ENCODE results near the gene VSIG10. TPM values are rescaled to one million over a fixed set of nuclear protein-coding genes. Genes with fewer than 3 reads are reported as not detected.

The VSIG10 gene
- total RNA-seq, 1 donor from 2014 or later: 33.8 TPM

DNA sequence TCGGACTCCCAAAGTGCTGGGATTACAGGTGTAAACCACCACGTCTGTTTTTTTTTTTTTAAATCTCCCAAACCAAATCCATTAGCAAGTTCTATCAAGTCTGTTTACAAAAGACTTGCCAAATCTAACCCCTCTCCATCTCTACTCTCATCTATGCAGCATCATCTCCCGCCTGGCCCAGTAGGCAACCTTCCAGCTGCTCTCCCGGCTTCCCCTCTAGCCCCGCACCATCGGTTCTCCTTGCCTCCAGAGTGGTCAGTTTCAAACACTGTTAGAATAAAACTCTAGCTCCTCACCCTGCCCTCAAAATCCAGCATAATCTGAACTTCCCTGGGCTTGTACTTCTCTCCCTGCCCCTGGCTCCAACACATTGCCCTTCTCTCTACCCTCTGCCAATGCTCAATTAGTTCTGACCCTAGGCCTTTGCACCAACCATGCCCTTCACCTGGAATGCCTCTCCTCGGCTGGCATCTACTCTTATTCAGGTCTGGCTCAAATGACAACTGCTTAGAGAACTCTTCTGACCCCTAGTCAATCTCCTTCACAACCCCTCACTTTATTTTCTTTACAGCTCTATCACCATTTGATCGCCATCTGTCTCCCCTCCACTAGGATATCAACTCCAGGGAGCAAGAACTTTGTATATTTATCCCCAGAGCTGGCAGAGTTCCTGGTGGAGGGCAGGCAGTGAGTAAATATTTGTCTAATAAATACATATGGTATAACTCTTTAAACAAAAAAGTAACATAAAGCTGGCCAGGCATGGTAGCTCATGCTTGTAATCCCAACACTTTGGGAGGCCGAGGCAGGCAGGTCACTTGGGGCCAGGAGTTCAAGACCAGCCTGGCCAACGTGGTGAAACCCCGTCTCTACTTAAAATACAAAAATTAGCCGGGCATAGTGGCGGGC, 47.7 kb downstream of the VSIG10 start:
- no peaks in the 10 kb centered on the region for H3K27me3 Mint-ChIP-seq

DNA sequence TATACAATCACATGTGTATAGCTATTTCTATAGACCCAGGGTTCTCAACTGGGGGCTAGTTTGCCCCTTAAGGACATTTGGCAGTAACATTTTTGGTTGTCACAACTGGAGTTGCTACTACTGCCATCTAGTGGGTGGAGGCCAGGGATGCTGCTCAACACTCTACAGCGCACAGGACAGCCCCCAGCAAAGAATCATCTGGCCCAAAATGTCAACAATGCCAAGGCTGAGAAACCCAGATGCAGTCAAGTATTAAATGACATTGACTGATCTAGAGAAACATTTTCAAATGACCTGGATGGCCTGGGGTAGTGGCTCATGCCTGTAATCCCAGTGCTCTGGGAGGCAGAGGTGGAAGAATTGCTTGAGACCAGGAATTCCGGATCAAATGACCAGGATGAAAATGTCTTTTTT, 48.7 kb downstream of the VSIG10 start:
- no peaks in the 10 kb centered on the region for H3K27me3 Mint-ChIP-seq
- no peaks in the 10 kb centered on the region for H3K9me3 Mint-ChIP-seq (ENCODE audit: low read depth)
- TF ChIP-seq, protein P1, sequence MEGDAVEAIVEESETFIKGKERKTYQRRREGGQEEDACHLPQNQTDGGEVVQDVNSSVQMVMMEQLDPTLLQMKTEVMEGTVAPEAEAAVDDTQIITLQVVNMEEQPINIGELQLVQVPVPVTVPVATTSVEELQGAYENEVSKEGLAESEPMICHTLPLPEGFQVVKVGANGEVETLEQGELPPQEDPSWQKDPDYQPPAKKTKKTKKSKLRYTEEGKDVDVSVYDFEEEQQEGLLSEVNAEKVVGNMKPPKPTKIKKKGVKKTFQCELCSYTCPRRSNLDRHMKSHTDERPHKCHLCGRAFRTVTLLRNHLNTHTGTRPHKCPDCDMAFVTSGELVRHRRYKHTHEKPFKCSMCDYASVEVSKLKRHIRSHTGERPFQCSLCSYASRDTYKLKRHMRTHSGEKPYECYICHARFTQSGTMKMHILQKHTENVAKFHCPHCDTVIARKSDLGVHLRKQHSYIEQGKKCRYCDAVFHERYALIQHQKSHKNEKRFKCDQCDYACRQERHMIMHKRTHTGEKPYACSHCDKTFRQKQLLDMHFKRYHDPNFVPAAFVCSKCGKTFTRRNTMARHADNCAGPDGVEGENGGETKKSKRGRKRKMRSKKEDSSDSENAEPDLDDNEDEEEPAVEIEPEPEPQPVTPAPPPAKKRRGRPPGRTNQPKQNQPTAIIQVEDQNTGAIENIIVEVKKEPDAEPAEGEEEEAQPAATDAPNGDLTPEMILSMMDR (IDR thresholded peaks at IDR 0.05; ENCODE audit: unreplicated experiment): peak; percentile 54
- peaks cover 12% of the 10 kb centered on the region for H3K4me1 Mint-ChIP-seq (ENCODE audit: low read depth)
- no peak for DNase-seq (ENCODE audit: low spot score, unreplicated experiment)
- H3K36me3 Mint-ChIP-seq (ENCODE audit: insufficient read depth): peaks cover 8% of the 10 kb centered on the region
- no peak overlapping the region for H3K4me3 Mint-ChIP-seq (ENCODE audit: low read depth)
- H3K27ac Mint-ChIP-seq: no peak overlapping the region

More for the DNA sequence above, 47.7 kb downstream of the VSIG10 start:
- Mint-ChIP-seq H3K4me3 (ENCODE audit: low read depth) (no peak overlapping the region), H3K27ac (peak overlapping the region; percentile 37), H3K36me3 (ENCODE audit: insufficient read depth) (peaks cover 4% of the 10 kb centered on the region), H3K9me3 (ENCODE audit: low read depth) (no peaks in the 10 kb centered on the region), H3K4me1 (ENCODE audit: low read depth) (peaks cover 13% of the 10 kb centered on the region)
- TF ChIP-seq, protein P1 (IDR thresholded peaks at IDR 0.05; ENCODE audit: unreplicated experiment): no peak
- no peak for DNase-seq (ENCODE audit: low spot score, unreplicated experiment)

DNA sequence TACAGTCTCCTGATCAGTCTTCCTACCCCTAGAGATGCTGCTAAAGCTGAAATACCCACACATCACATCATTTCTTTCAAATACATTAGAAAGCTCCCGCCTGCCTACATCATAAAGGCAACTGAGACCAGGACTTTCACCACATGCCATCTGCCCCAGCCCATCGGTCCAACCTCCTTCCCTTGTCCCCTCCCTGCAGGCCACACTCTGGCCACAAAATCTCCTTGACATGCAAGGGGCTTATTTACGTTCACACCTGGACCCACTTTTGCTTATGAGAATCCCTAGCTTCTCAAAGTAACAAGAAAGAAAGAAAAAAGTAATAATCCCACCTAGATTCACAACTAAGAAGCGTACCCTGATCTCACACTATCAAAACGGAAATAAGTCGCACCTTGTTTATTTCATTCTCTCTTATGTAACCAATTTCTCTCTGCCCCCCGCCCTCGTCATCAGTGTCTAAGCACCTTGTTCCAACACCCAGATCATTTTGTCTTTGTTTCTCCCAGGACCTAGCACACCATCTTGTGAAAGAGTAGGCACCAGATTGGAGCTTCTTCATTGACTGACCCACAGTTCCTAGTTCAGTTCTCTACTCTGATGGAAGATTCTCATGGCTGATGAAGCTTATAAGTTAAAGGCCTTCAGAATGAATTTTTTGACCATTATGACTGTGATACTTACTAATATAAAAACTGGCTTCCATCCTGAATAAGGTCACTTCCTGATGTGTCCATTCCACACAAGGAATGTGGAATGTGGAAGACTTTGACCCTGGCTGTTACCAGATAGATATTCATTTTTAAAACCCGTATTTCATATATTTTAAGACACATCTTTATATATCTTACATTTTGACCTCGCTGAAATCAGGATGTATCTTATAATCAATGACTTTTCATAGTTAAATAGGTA, 50.5 kb downstream of the VSIG10 start:
- Mint-ChIP-seq H3K4me1 (ENCODE audit: low read depth) (peaks cover 3% of the 10 kb centered on the region), H3K27ac (peak overlapping the region; percentile 5), H3K4me3 (ENCODE audit: low read depth) (no peak overlapping the region), H3K9me3 (ENCODE audit: low read depth) (no peaks in the 10 kb centered on the region), H3K27me3 (no peaks in the 10 kb centered on the region), H3K36me3 (ENCODE audit: insufficient read depth) (peaks cover 12% of the 10 kb centered on the region)
- DNase-seq (ENCODE audit: low spot score, unreplicated experiment): no peak
- TF ChIP-seq, protein P1 (IDR thresholded peaks at IDR 0.05; ENCODE audit: unreplicated experiment): no peak

DNA sequence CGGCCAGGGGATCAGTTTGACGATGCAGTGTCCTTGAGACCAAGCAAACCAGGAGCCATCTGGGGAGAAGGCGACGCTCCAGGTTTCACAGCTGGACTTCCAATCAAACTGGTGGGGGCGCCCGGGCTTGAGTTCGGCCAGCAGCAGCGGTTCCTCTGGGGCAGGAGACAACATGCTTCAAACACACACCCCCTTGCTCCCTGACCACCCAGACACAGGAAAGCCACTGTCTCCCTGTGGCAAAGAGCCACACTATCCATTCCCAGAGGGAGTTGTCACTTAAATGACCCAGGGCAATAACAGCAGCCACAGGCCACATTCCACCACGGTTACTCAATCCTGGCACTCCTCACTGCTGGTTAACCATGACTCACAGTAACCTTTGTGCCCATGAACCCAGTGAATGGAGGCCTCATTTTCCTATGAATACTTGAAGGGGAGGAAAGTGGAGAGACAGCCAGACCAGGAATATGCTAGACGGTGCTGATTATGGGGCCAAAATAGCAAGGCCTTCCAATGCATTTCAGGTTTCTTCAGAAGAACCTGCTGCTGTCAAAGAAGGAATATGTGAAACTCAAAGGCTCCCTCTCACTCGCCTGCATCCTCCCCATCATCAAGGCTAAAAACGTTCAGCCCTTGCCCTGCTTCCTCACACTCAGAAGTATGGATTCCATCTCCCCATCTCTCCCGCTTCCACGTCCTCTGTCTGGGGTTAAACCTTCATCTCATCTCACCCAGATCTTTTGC, 51.3 kb downstream of the VSIG10 start:
- Mint-ChIP-seq H3K9me3 (ENCODE audit: low read depth) (no peaks in the 10 kb centered on the region), H3K4me1 (ENCODE audit: low read depth) (peaks cover 3% of the 10 kb centered on the region), H3K4me3 (ENCODE audit: low read depth) (no peak overlapping the region), H3K36me3 (ENCODE audit: insufficient read depth) (peaks cover 12% of the 10 kb centered on the region), H3K27me3 (no peaks in the 10 kb centered on the region), H3K27ac (peak overlapping the region; percentile 66)
- TF ChIP-seq, protein P1 (IDR thresholded peaks at IDR 0.05; ENCODE audit: unreplicated experiment): no peak
- DNase-seq (ENCODE audit: low spot score, unreplicated experiment): no peak

All from progenitor cell of endocrine pancreas (in vitro differentiated cells).